Measurements from ENCODE around the gene NUPR1. TPM values are rescaled to one million over a fixed set of nuclear protein-coding genes. Genes with fewer than 3 reads are reported as not detected.

NUPR1 gene
- total RNA-seq, 1 donor from 2014 or later, result 3.8 TPM

GRCh38 chr16:28534542-28535373 lies 4.0 kb downstream of the NUPR1 start:
- DNase-seq (ENCODE audit: low read depth) (no peak), FAIRE-seq (no peak)
- peaks cover 5% of the 10 kb centered on the region for H3K9me3 Mint-ChIP-seq (ENCODE audit: unreplicated experiment)
- H3K27ac Mint-ChIP-seq (ENCODE audit: unreplicated experiment), result no peak overlapping the region
- Histone ChIP-seq H3K4me1 (ENCODE audit: insufficient read depth, low read length) (no peaks in the 10 kb centered on the region), H3K27me3 (ENCODE audit: insufficient read depth, low read length) (no peaks in the 10 kb centered on the region), H2AFZ (ENCODE audit: low read depth, low read length) (no peak overlapping the region), H3K79me2 (ENCODE audit: insufficient read depth, low read length) (peaks cover 4% of the 10 kb centered on the region), H3K9me3 (ENCODE audit: insufficient read depth, low read depth, low read length) (no peaks in the 10 kb centered on the region), H3K27ac (ENCODE audit: low read depth, low read length) (no peak overlapping the region), H3K9ac (ENCODE audit: low read length) (no peak overlapping the region), H3K36me3 (ENCODE audit: insufficient read depth, low read length) (no peaks in the 10 kb centered on the region), H3K4me2 (ENCODE audit: low read length) (no peak overlapping the region), H3K4me3 (ENCODE audit: insufficient read depth, low read depth, low read length) (no peak overlapping the region), H4K20me1 (ENCODE audit: insufficient read depth, low read length) (no peaks in the 10 kb centered on the region)
- no peak for TF ChIP-seq CTCF (IDR thresholded peaks at IDR 0.05; ENCODE audit: insufficient read depth, low read depth, low read length)
- TF ChIP-seq EZH2 (IDR thresholded peaks at IDR 0.05; ENCODE audit: insufficient read depth, low read length), result no peak
- peaks cover 5% of the 10 kb centered on the region for H3K27me3 Mint-ChIP-seq (ENCODE audit: low read depth, unreplicated experiment)
- peak overlapping the region; percentile 37 for H3K4me3 Mint-ChIP-seq (ENCODE audit: unreplicated experiment)
- H3K4me1 Mint-ChIP-seq (ENCODE audit: low read depth, unreplicated experiment), result peaks cover 8% of the 10 kb centered on the region
- H3K36me3 Mint-ChIP-seq (ENCODE audit: low read depth, unreplicated experiment), result peaks cover 17% of the 10 kb centered on the region

GRCh38 chr16:28532940-28533647 lies 5.7 kb downstream of the NUPR1 start:
- no peak overlapping the region for H3K4me2 ChIP-seq (ENCODE audit: low read length)
- Mint-ChIP-seq H3K27ac (ENCODE audit: unreplicated experiment) (no peak overlapping the region), H3K27me3 (ENCODE audit: low read depth, unreplicated experiment) (peaks cover 5% of the 10 kb centered on the region), H3K4me3 (ENCODE audit: unreplicated experiment) (no peak overlapping the region), H3K36me3 (ENCODE audit: low read depth, unreplicated experiment) (peaks cover 15% of the 10 kb centered on the region), H3K9me3 (ENCODE audit: unreplicated experiment) (peaks cover 5% of the 10 kb centered on the region), H3K4me1 (ENCODE audit: low read depth, unreplicated experiment) (peaks cover 2% of the 10 kb centered on the region)
- H3K36me3 ChIP-seq (ENCODE audit: insufficient read depth, low read length), result no peaks in the 10 kb centered on the region
- no peak for DNase-seq (ENCODE audit: low read depth)
- no peak overlapping the region for H2AFZ ChIP-seq (ENCODE audit: low read depth, low read length)
- H3K4me1 ChIP-seq (ENCODE audit: insufficient read depth, low read length), result no peaks in the 10 kb centered on the region
- no peak overlapping the region for H3K27ac ChIP-seq (ENCODE audit: low read depth, low read length)
- H3K27me3 ChIP-seq (ENCODE audit: insufficient read depth, low read length), result no peaks in the 10 kb centered on the region
- TF ChIP-seq EZH2 (IDR thresholded peaks at IDR 0.05; ENCODE audit: insufficient read depth, low read length) (no peak), CTCF (IDR thresholded peaks at IDR 0.05; ENCODE audit: insufficient read depth, low read depth, low read length) (no peak)
- no peaks in the 10 kb centered on the region for H3K9me3 ChIP-seq (ENCODE audit: insufficient read depth, low read depth, low read length)
- no peak for FAIRE-seq
- no peak overlapping the region for H3K4me3 ChIP-seq (ENCODE audit: insufficient read depth, low read depth, low read length)
- H3K79me2 ChIP-seq (ENCODE audit: insufficient read depth, low read length), result peaks cover 3% of the 10 kb centered on the region
- H4K20me1 ChIP-seq (ENCODE audit: insufficient read depth, low read length), result no peaks in the 10 kb centered on the region
- no peak overlapping the region for H3K9ac ChIP-seq (ENCODE audit: low read length)
